22Rv1 (cell line): ENCODE measurements around the gene ADGRL3.
"Not testable (repeated sequence)": the region's sequence is repeated elsewhere in the genome, so short reads cannot be mapped to it uniquely, and the experiment has no call there.

Experiments used
- ZFX ChIP-seq: fragments of 450-650 bp; IDR thresholded peaks from 2 replicates; pipeline ENCODE4 v1.6.1; 2017; ENCODE audit warnings: antibody characterized with exemption, borderline replicate concordance
- TF ChIP-seq, protein P1 (sequence below): fragments of 450-650 bp; IDR thresholded peaks from 2 replicates; pipeline ENCODE4 v1.5.1; 2017; ENCODE audit warnings: mild to moderate bottlenecking

DNA sequence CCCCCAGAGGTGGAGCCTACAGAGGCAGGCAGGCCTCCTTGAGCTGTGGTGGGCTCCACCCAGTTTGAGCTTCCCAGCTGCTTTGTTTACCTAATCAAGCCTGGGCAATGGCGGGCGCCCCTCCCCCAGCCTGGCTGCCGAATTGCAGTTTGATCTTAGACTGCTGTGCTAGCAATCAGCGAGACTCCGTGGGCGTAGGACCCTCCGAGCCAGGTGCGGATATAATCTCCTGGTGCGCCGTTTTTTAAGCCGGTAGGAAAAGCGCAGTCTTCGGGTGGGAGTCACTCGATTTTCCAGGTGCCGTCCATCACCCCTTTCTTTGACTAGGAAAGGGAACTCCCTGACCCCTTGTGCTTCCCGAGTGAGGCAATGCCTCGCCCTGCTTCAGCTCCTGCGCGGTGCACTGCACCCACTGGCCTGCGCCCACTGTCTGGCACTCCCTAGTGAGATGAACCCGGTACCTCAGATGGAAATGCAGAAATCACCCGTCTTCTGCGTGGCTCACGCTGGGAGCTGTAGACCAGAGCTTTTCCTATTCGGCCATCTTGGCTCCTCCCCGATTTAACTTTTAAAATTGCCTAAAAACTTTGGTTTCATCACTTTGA, 446.7 kb downstream of the ADGRL3 start:
- TF ChIP-seq, protein P1, sequence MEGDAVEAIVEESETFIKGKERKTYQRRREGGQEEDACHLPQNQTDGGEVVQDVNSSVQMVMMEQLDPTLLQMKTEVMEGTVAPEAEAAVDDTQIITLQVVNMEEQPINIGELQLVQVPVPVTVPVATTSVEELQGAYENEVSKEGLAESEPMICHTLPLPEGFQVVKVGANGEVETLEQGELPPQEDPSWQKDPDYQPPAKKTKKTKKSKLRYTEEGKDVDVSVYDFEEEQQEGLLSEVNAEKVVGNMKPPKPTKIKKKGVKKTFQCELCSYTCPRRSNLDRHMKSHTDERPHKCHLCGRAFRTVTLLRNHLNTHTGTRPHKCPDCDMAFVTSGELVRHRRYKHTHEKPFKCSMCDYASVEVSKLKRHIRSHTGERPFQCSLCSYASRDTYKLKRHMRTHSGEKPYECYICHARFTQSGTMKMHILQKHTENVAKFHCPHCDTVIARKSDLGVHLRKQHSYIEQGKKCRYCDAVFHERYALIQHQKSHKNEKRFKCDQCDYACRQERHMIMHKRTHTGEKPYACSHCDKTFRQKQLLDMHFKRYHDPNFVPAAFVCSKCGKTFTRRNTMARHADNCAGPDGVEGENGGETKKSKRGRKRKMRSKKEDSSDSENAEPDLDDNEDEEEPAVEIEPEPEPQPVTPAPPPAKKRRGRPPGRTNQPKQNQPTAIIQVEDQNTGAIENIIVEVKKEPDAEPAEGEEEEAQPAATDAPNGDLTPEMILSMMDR, result not testable (repeated sequence)
- not testable (repeated sequence) for TF ChIP-seq ZFX
